ENCODE measurements around the gene VDAC1. TPM values are rescaled to one million over a fixed set of nuclear protein-coding genes. Genes with fewer than 3 reads are reported as not detected.
"Not testable (repeated sequence)": the region's sequence is repeated elsewhere in the genome, so short reads cannot be mapped to it uniquely, and the experiment has no call there.

VDAC1 gene
- total RNA-seq, 4 donors from 2014 or later = 151 to 220 (median 188) TPM

DNA sequence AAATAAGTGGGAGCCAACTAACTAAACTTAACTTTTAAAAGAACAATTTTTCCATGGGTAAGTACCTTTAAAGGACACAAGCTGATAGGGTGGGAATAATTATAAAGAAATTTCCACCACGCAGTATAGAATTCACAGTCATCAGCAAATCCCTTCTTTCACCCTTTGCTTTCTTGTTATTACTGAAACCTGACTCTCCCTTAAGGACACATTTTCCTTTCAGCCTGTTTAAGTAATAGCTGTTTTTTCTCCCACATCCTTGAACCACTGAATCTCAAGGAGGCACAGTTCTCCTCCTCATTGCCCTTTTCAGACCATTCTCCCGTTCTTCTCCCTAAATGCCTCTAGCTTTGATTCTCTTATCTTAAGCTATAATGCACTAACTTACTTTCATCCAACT is 42.6 kb downstream of the VDAC1 start:
- TF ChIP-seq, protein P1, sequence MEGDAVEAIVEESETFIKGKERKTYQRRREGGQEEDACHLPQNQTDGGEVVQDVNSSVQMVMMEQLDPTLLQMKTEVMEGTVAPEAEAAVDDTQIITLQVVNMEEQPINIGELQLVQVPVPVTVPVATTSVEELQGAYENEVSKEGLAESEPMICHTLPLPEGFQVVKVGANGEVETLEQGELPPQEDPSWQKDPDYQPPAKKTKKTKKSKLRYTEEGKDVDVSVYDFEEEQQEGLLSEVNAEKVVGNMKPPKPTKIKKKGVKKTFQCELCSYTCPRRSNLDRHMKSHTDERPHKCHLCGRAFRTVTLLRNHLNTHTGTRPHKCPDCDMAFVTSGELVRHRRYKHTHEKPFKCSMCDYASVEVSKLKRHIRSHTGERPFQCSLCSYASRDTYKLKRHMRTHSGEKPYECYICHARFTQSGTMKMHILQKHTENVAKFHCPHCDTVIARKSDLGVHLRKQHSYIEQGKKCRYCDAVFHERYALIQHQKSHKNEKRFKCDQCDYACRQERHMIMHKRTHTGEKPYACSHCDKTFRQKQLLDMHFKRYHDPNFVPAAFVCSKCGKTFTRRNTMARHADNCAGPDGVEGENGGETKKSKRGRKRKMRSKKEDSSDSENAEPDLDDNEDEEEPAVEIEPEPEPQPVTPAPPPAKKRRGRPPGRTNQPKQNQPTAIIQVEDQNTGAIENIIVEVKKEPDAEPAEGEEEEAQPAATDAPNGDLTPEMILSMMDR (IDR thresholded peaks at IDR 0.05) = no peak
- no peak for TF ChIP-seq POLR2A (IDR thresholded peaks at IDR 0.05)
- no peak overlapping the region for H3K4me3 ChIP-seq
- 84 to 86% methylated on average over 2 of the region's 2 CpGs for WGBS, 2 donors
- intact Hi-C loops (cut with DNase I) = no loop called here
- H3K9me3 ChIP-seq = no peaks in the 10 kb centered on the region
- DNase-seq = no peak
- H3K4me1 ChIP-seq = peaks cover 2 to 13% (median 4%) of the 10 kb centered on the region in 3 donors
- peaks cover 0 to 37% (median 7%) of the 10 kb centered on the region in 3 donors for H3K36me3 ChIP-seq
- H3K27ac ChIP-seq = no peak overlapping the region
- no peaks in the 10 kb centered on the region for H3K27me3 ChIP-seq

GRCh38 chr5:133959643-133960042 is 45.1 kb downstream of the VDAC1 start:
- DNase-seq = no peak
- no peak for TF ChIP-seq POLR2A (IDR thresholded peaks at IDR 0.05)
- TF ChIP-seq, protein P1 (IDR thresholded peaks at IDR 0.05) = no peak
- H3K36me3 ChIP-seq = peaks cover 0 to 56% (median 7%) of the 10 kb centered on the region in 3 donors

GRCh38 chr5:133957591-133957990 is 47.2 kb downstream of the VDAC1 start:
- Histone ChIP-seq H3K36me3 (peaks cover 0 to 54% (median 7%) of the 10 kb centered on the region in 3 donors), H3K27me3 (no peaks in the 10 kb centered on the region), H3K27ac (no peak overlapping the region), H3K4me1 (peaks cover 0 to 10% (median 2%) of the 10 kb centered on the region in 3 donors), H3K9me3 (no peaks in the 10 kb centered on the region), H3K4me3 (no peak overlapping the region)
- intact Hi-C loops (cut with DNase I) = no loop called here
- no peak for DNase-seq
- WGBS, 2 donors = 57 to 67% methylated on average over 1 of the region's 1 CpG
- TF ChIP-seq POLR2A (IDR thresholded peaks at IDR 0.05) = no peak
- TF ChIP-seq, protein P1 (IDR thresholded peaks at IDR 0.05) = no peak

More at GRCh38 chr5:133959643-133960042, 45.1 kb downstream of the VDAC1 start:
- H3K27ac ChIP-seq = no peak overlapping the region
- H3K9me3 ChIP-seq = no peaks in the 10 kb centered on the region
- intact Hi-C loops (cut with DNase I) = no loop called here
- H3K4me1 ChIP-seq = no peaks in the 10 kb centered on the region
- no peak overlapping the region for H3K4me3 ChIP-seq
- WGBS, 2 donors = 91 to 94% methylated on average over 11 of the region's 11 CpGs
- no peaks in the 10 kb centered on the region for H3K27me3 ChIP-seq

DNA sequence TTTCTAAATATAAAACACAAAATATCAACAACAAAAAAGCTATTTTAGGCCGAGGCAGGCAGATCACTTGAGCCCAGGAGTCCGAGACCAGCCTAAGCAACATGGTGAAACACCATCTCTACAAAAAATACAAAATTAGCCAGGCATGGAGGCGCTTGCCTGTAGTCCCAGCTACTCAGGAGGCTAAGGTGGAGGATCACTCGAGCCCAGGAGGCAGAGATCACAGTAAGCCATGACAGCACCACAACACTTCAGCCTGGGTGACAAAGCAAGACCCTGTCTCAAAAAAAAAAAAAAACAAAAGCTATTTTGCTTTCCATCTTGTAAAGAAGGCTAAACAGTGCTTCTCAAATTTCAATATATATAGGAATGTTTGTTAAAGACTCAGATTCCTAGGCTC is 47.7 kb downstream of the VDAC1 start:
- intact Hi-C loops (cut with DNase I) = no loop called here
- Histone ChIP-seq H3K36me3 (peaks cover 0 to 54% (median 7%) of the 10 kb centered on the region in 3 donors), H3K9me3 (no peaks in the 10 kb centered on the region), H3K4me1 (peaks cover 0 to 15% (median 4%) of the 10 kb centered on the region in 3 donors), H3K27me3 (no peaks in the 10 kb centered on the region), H3K27ac (no peak overlapping the region), H3K4me3 (no peak overlapping the region)
- 88 to 95% methylated on average over 4 of the region's 4 CpGs for WGBS, 2 donors
- no peak for DNase-seq
- TF ChIP-seq POLR2A (IDR thresholded peaks at IDR 0.05) = no peak
- TF ChIP-seq, protein P1 (IDR thresholded peaks at IDR 0.05) = no peak

GRCh38 chr5:133956196-133956595 is 48.6 kb downstream of the VDAC1 start:
- DNase-seq; intact Hi-C loops (cut with DNase I); H3K27me3 ChIP-seq; H3K27ac ChIP-seq; H3K4me3 ChIP-seq; H3K9me3 ChIP-seq: not testable (repeated sequence)
- peaks cover 0 to 54% (median 7%) of the 10 kb centered on the region in 3 donors for H3K36me3 ChIP-seq
- WGBS, 2 donors = 79 to 100% methylated on average over 1 of the region's 1 CpG
- peaks cover 0 to 17% (median 4%) of the 10 kb centered on the region in 3 donors for H3K4me1 ChIP-seq

Measured in esophagus squamous epithelium (tissue), 5 donors.